Kasumi-1 (cell line): Measurements from ENCODE around the gene OR2B2.

Experiments
- DNase-seq, 2 experiments: peaks; one replicate each; lab custom pipeline; 2025; lab: John Stamatoyannopoulos, UW

OR2B2 gene

GRCh38 chr6:27867051-27867944 lies 44.9 kb downstream of the OR2B2 start:
- DNase-seq = peak; percentile 79 to 80

DNA sequence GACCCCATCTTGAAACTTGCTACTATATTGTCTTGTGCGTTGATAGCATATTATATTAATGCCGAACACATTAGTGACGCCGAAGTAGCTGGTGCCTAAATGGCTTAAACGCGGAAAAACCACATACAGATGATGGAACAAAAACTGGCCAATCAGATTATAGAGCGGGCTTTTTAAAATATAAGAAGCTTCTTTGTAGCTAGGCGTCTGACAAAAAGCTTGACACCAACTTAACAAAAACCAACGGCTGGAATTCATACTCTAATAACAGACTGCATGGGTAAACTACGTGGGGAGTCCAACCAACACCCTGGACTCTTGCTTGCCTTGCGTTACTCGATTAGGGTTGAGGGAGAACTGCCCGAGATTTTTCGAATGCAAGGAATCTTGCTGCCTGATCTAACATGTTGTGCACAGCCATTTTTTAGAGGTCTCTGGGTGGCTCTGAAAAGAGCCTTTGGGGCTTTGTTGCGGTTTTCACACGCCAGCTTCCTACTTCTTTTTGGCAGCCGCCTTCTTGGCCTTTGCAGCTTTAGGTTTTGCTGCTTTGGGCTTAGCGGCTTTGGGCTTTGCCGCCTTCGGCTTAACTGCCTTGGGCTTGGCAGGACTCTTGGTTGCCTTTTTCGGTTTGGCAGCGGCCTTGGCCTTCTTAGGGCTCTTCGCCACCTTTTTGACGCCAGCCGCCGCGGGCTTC lies 45.7 kb downstream of the OR2B2 start:
- peak; percentile 82 to 91 for DNase-seq

DNA sequence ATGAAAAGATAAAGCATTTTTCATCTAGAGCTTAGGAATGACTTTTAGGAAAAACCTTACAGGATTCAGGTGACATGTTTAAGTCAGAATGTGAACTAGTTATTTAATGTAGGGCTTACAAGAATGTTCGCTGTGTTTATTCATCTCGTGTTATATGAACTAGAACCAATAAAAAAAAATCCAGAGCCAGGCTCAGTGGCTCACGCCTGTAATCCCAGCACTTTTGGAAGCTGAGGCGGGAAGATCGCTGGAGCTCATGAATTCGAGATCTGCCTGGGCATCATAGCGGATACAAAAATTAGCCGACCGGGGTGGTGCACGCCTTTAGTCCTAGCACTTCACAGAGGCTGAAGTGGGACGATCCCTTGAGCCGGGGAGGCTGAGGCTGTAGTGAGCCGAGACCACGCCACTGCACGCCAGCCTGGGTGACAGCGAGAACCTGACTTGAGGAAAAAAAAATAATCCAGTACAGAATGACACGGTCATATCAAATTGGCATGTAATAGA lies 46.3 kb downstream of the OR2B2 start:
- DNase-seq = peak; percentile 50 to 52

GRCh38 chr6:27864906-27865849 lies 47.0 kb downstream of the OR2B2 start:
- DNase-seq = peak; percentile 98 to 99

DNA sequence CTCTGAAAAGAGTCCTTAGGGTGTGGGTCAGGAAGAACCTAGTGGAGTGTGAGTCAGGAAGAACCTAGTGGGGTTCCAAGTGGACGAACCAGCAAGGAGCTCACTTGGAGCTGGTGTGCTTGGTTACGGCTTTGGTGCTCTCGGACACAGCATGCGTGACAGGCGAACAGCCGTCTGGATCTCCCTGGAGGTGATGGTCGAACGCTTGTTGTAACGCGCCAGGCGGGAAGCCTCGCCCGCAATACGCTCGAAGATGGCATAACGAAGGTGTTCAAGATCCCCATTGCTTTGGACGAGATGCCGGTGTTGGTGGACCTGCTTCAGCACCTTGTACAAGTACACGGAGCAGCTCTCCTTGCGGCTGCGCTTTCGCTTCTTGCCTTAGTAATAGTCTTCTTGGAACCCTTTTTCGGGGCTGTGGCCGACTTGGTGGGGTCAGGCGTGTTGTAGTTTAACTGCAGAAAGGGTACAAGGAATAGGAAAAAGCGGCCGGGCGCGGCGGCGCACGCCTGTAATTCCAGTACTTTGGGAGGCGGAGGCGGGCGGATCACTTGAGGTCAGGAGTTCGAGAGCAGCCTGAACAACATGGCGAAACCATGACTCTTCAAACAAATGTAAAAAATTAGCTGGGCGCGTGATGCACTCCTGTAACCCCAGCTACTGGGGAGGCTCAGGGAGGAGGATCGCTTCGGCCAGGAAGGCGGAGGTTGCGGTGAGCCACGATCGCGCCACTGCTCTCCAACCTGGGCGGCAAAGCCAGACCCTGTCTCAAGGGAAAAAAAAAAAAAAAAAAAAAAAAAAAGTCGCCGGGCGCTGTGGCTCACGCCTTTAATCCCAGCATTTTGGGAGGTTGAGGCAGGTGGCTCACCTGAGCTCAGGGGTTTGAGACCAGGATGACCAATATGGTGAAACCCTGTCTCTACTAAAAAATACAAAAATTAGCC lies 48.0 kb downstream of the OR2B2 start:
- DNase-seq = no peak

DNA sequence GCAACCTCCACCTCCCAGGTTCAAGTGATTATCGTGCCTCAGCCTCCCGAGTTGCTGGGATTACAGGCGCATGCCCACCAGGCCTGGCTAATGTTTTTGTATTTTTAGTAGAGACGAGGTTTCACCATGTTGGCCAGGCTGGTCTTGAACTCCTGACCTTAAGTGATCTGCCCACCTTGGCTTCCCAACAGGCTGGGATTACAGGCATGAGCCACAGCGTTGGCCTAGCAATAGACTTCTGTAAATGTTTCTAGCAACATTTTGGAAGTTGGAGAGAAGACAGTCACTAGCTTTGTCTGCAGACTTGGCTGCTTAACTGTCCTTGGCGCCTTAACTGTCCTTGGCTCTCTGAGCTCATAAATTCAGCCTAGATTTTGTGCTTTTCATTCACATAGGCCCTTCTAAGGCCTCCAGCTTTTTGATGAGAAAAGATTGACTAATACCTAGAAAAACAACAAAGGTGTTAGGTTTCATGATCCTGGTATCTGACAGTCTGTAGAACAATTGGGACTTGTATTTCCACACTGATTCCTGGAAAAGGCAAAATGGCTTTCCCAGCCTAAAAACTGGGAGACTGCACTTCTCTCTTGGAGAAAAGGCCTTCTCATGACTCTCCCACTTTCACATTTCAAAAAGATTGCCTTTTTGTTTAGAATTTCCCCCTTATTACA lies 49.7 kb downstream of the OR2B2 start:
- no peak for DNase-seq

DNA sequence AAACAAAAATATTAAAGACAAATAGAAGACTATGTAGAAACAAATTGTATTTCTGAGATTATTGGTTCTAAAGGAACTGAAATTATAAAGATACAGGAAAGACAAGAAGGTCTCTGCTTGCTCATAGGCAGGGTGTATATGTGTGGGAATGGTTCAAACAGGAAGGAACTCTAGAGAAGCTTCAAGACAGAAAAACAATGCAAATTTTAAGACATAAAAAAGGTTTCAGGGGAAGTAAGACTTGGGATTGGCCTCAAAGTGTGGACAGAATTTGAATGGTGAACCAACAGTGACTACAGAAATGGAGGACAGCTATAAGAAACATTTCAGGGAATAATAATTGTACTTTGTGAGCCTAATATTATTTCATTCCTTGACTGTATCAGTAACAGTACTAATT lies 50.3 kb downstream of the OR2B2 start:
- no peak for DNase-seq

DNA sequence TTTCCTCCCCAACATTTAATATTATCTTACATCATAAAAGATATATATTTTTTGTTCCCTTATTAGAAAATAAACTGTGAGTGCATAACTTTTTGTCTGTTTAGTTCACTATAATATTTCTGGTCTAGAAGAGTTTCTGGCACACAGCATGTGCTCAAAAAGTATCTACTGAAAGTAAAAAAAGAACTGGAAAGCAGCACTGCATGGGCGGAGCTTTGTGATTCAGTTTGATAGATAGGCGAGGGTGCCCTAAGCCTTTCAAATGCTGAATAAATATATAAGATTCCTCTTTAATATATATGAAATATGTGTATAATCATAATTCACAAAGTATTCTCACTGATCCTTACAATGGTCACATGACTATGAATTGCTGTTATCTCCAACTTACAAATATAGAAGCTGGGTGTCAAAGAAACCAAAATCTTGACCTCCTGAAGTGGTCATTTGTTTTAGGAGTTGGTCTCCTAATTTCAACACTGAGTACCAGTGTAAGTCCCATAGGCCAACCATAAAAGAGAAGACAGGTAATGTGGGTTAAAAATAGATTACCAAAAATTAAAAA lies 50.8 kb downstream of the OR2B2 start:
- DNase-seq = no peak
